ENCODE results near the gene SORCS2.
A peak's percentile ranks its signal among the peaks of the same experiment; 100 is the strongest.

SORCS2 gene

GRCh38 chr4:7357323-7357722, 165.0 kb downstream of the SORCS2 start:
- CTCF ChIA-PET, result interaction anchor here (0.6 to 0.7 kb wide), 2 partner anchors 196 to 234 kb away, joined by 3 read pairs; no protein-coding TSS in a partner anchor
- H3K9me3 ChIP-seq (ENCODE audit: control insufficient read depth, insufficient read depth, low read depth, low read length), result no peaks in the 10 kb centered on the region
- TF ChIP-seq ZNF184 (tag by site-specific recombination; IDR thresholded peaks at IDR 0.05) (no peak), PRDM2 (tag by site-specific recombination; IDR thresholded peaks at IDR 0.05; ENCODE audit: borderline replicate concordance) (no peak), ZFHX2 (tag by site-specific recombination; conservative IDR thresholded peaks at IDR 0.05) (peak; percentile 33; the same call in 1 of the 2 replicates)
- H3K36me3 ChIP-seq (ENCODE audit: control insufficient read depth in 2 of 2, insufficient read depth in 1 of 2, low read length in 2 of 2), result no peaks in the 10 kb centered on the region
- H3K4me1 ChIP-seq (ENCODE audit: control insufficient read depth, insufficient read depth, low read length), result no peaks in the 10 kb centered on the region
- H3K4me3 ChIP-seq (ENCODE audit: low read depth, low read length), result no peak overlapping the region
- POLR2A ChIA-PET, result no interaction called here
- H3K27ac ChIP-seq (ENCODE audit: extremely low read depth, low read depth, low read length), result no peak overlapping the region

- no peak overlapping the region for H3K27ac ChIP-seq (ENCODE audit: extremely low read depth, low read depth, low read length)
- ChIA-PET POLR2A (no interaction called here), CTCF (interaction anchor here (0.9 kb wide), 1 partner anchor 23 kb away, joined by 3 read pairs; no protein-coding TSS in a partner anchor)
- no peaks in the 10 kb centered on the region for H3K9me3 ChIP-seq (ENCODE audit: control insufficient read depth, insufficient read depth, low read depth, low read length)
- no peak overlapping the region for H3K4me3 ChIP-seq (ENCODE audit: low read depth, low read length)
- no peaks in the 10 kb centered on the region for H3K36me3 ChIP-seq (ENCODE audit: control insufficient read depth in 2 of 2, insufficient read depth in 1 of 2, low read length in 2 of 2)
- H3K4me1 ChIP-seq (ENCODE audit: control insufficient read depth, insufficient read depth, low read length), result no peaks in the 10 kb centered on the region
- no peak for TF ChIP-seq ZNF324 (tag by site-specific recombination; IDR thresholded peaks at IDR 0.05)
- no peak for TF ChIP-seq ZNF610 (tag by site-specific recombination; IDR thresholded peaks at IDR 0.05; ENCODE audit: borderline replicate concordance)
- TF ChIP-seq ZNF596 (tag by site-specific recombination; IDR thresholded peaks at IDR 0.05), result no peak
- no peak for TF ChIP-seq ZNF202 (tag by site-specific recombination; IDR thresholded peaks at IDR 0.05; ENCODE audit: borderline replicate concordance)
- no peak for TF ChIP-seq ZNF629 (tag by site-specific recombination; IDR thresholded peaks at IDR 0.05)
- TF ChIP-seq ZSCAN4 (tag by site-specific recombination; IDR thresholded peaks at IDR 0.05), result no peak
- no peak for TF ChIP-seq ZNF2 (tag by site-specific recombination; IDR thresholded peaks at IDR 0.05)
- TF ChIP-seq ZNF707 (tag by site-specific recombination; IDR thresholded peaks at IDR 0.05), result no peak
- no peak for TF ChIP-seq ZNF426 (tag by site-specific recombination; IDR thresholded peaks at IDR 0.05)
- TF ChIP-seq ZNF274 (IDR thresholded peaks at IDR 0.05; ENCODE audit: low read length), result no peak
- TF ChIP-seq ZNF274 (tag by site-specific recombination; IDR thresholded peaks at IDR 0.05; ENCODE audit: borderline replicate concordance), result no peak
- TF ChIP-seq ZBTB21 (tag by site-specific recombination; IDR thresholded peaks at IDR 0.05), result no peak
- TF ChIP-seq ZNF558 (tag by site-specific recombination; IDR thresholded peaks at IDR 0.05), result no peak
Measured at GRCh38 chr4:7358100-7358735, 165.9 kb downstream of the SORCS2 start.

Data from HEK293 (cell line).